Central memory CD8-positive, alpha-beta T cell (primary cell): ENCODE data around the gene HMGCL.
A peak's percentile ranks its signal among the peaks of the same experiment; 100 is the strongest.
"Not testable (repeated sequence)": the region's sequence is repeated elsewhere in the genome, so short reads cannot be mapped to it uniquely, and the experiment has no call there.

Experiments
- ATAC-seq: fragments of 150-1000 bp; cut with Tn5 transposase; replicated peaks from 2 replicates; pipeline ENCODE4 v1.10.0; 2022; ENCODE audit warnings: mild to moderate bottlenecking, moderate FRiP score, moderate number of reproducible peaks; ENCODE audit not compliant: poor library complexity, severe bottlenecking; ENCODE audit errors: extremely low read depth
- DNase-seq, 2 donors: peaks; one replicate each; pipeline ENCODE4 v3.0.0; 2021; ENCODE audit warnings: low spot score in 2 of 2
- H3K27ac Mint-ChIP-seq: one replicate; pipeline ENCODE4 v1.8.0; 2022; ENCODE audit warnings: low read depth, mild to moderate bottlenecking, moderate library complexity, mixed read lengths
- H3K27me3 Mint-ChIP-seq: one replicate; pipeline ENCODE4 v1.8.0; 2022; ENCODE audit warnings: mixed read lengths
- H3K36me3 Mint-ChIP-seq: one replicate; pipeline ENCODE4 v1.8.0; 2022; ENCODE audit warnings: mild to moderate bottlenecking, moderate library complexity, mixed read lengths; ENCODE audit not compliant: insufficient read depth
- H3K4me1 Mint-ChIP-seq: one replicate; pipeline ENCODE4 v1.8.0; 2022; ENCODE audit warnings: mixed read lengths
- H3K4me3 Mint-ChIP-seq: one replicate; pipeline ENCODE4 v1.8.0; 2022; ENCODE audit warnings: mild to moderate bottlenecking, moderate library complexity, mixed read lengths
- H3K9me3 Mint-ChIP-seq: one replicate; pipeline ENCODE4 v1.8.0; 2022; ENCODE audit warnings: mixed read lengths

The HMGCL gene

GRCh38 chr1:23825076-23825761 lies at the start of gene HMGCL:
TSS of gene HMGCL (minus strand) at chr1:23825429. CDS start at chr1:23825415, 14 bp downstream.
- Mint-ChIP-seq H3K27ac (peak within 1 kb of the TSS; percentile 92), H3K9me3 (no peaks in the 10 kb centered on the region), H3K27me3 (no peaks in the 10 kb centered on the region), H3K4me1 (peaks cover 21% of the 10 kb centered on the region), H3K36me3 (peaks cover 4% of the 10 kb centered on the region), H3K4me3 (peak within 1 kb of the TSS; percentile 90)
- DNase-seq (peak; percentile 66 to 73), ATAC-seq (peak; percentile 98)

- no peaks in the 10 kb centered on the region for H3K27me3 Mint-ChIP-seq
- H3K36me3 Mint-ChIP-seq: peaks cover 14% of the 10 kb centered on the region
- H3K4me3 Mint-ChIP-seq: no peak overlapping the region
- H3K9me3 Mint-ChIP-seq: no peaks in the 10 kb centered on the region
- DNase-seq (no peak), ATAC-seq (no peak)
- peaks cover 16% of the 10 kb centered on the region for H3K4me1 Mint-ChIP-seq
- no peak overlapping the region for H3K27ac Mint-ChIP-seq
These were observed 47.2 kb upstream of the HMGCL start for GRCh38 chr1:23872421-23872820.

GRCh38 chr1:23869051-23869450 lies 43.8 kb upstream of the HMGCL start:
- Mint-ChIP-seq H3K9me3 (no peaks in the 10 kb centered on the region), H3K27me3 (no peaks in the 10 kb centered on the region), H3K4me3 (peak overlapping the region; percentile 82), H3K36me3 (peaks cover 14% of the 10 kb centered on the region), H3K4me1 (peaks cover 26% of the 10 kb centered on the region), H3K27ac (no peak overlapping the region)
- ATAC-seq (no peak), DNase-seq (no peak)

GRCh38 chr1:23868557-23869016 lies 43.4 kb upstream of the HMGCL start:
- H3K4me3 Mint-ChIP-seq: peak overlapping the region; percentile 82
- H3K36me3 Mint-ChIP-seq: peaks cover 14% of the 10 kb centered on the region
- no peaks in the 10 kb centered on the region for H3K27me3 Mint-ChIP-seq
- peaks cover 26% of the 10 kb centered on the region for H3K4me1 Mint-ChIP-seq
- peak; percentile 12 for ATAC-seq
- H3K9me3 Mint-ChIP-seq: no peaks in the 10 kb centered on the region
- peak overlapping the region; percentile 49 for H3K27ac Mint-ChIP-seq
- DNase-seq: no peak

GRCh38 chr1:23867895-23868556 lies 42.8 kb upstream of the HMGCL start, which contains the start of gene FUCA1:
TSS of gene FUCA1 (minus strand) at chr1:23868290. CDS start at chr1:23868286, 4 bp downstream.
- Mint-ChIP-seq H3K9me3 (no peaks in the 10 kb centered on the region), H3K27ac (peak within 1 kb of the TSS; percentile 49), H3K27me3 (no peaks in the 10 kb centered on the region), H3K4me1 (peaks cover 26% of the 10 kb centered on the region), H3K36me3 (peaks cover 12% of the 10 kb centered on the region), H3K4me3 (peak within 1 kb of the TSS; percentile 82)
- peak; percentile 100 for ATAC-seq
- DNase-seq: peak; percentile 91 to 92

- DNase-seq: no peak
- Mint-ChIP-seq H3K36me3 (peaks cover 16% of the 10 kb centered on the region), H3K4me1 (peaks cover 26% of the 10 kb centered on the region), H3K27ac (peak overlapping the region; percentile 49), H3K9me3 (no peaks in the 10 kb centered on the region), H3K4me3 (peak overlapping the region; percentile 82), H3K27me3 (no peaks in the 10 kb centered on the region)
- peak; percentile 7 for ATAC-seq
These were observed 42.3 kb upstream of the HMGCL start for GRCh38 chr1:23867542-23867894.

GRCh38 chr1:23865543-23865930 lies 40.3 kb upstream of the HMGCL start:
- ATAC-seq (no peak), DNase-seq (no peak)
- no peaks in the 10 kb centered on the region for H3K9me3 Mint-ChIP-seq
- no peak overlapping the region for H3K4me3 Mint-ChIP-seq
- no peaks in the 10 kb centered on the region for H3K27me3 Mint-ChIP-seq
- no peak overlapping the region for H3K27ac Mint-ChIP-seq
- H3K36me3 Mint-ChIP-seq: peaks cover 24% of the 10 kb centered on the region
- H3K4me1 Mint-ChIP-seq: peaks cover 26% of the 10 kb centered on the region

- Mint-ChIP-seq H3K27ac (no peak overlapping the region), H3K9me3 (no peaks in the 10 kb centered on the region), H3K4me3 (no peak overlapping the region), H3K27me3 (no peaks in the 10 kb centered on the region), H3K36me3 (peaks cover 29% of the 10 kb centered on the region), H3K4me1 (peaks cover 26% of the 10 kb centered on the region)
- DNase-seq: no peak
- no peak for ATAC-seq
These were observed 39.7 kb upstream of the HMGCL start for GRCh38 chr1:23864801-23865542.

- Mint-ChIP-seq H3K4me3 (no peak overlapping the region), H3K27ac (no peak overlapping the region), H3K4me1 (peaks cover 12% of the 10 kb centered on the region), H3K9me3 (no peaks in the 10 kb centered on the region), H3K27me3 (no peaks in the 10 kb centered on the region), H3K36me3 (peaks cover 28% of the 10 kb centered on the region)
- ATAC-seq: no peak
- no peak for DNase-seq
These were observed 37.4 kb upstream of the HMGCL start for GRCh38 chr1:23862640-23863039.

- Mint-ChIP-seq H3K4me3 (no peak overlapping the region), H3K36me3 (peaks cover 23% of the 10 kb centered on the region)
- no peak for DNase-seq
These were observed 29.3 kb upstream of the HMGCL start for GRCh38 chr1:23854568-23854967.

GRCh38 chr1:23853124-23853523 lies 27.9 kb upstream of the HMGCL start:
- not testable (repeated sequence) for DNase-seq, H3K9me3 Mint-ChIP-seq, H3K27ac Mint-ChIP-seq, H3K4me1 Mint-ChIP-seq, H3K4me3 Mint-ChIP-seq, H3K27me3 Mint-ChIP-seq, ATAC-seq
- H3K36me3 Mint-ChIP-seq: peaks cover 27% of the 10 kb centered on the region

More at GRCh38 chr1:23854568-23854967, 29.3 kb upstream of the HMGCL start:
- no peaks in the 10 kb centered on the region for H3K9me3 Mint-ChIP-seq
- no peaks in the 10 kb centered on the region for H3K27me3 Mint-ChIP-seq
- no peaks in the 10 kb centered on the region for H3K4me1 Mint-ChIP-seq
- no peak for ATAC-seq
- H3K27ac Mint-ChIP-seq: no peak overlapping the region

GRCh38 chr1:23851406-23851805 lies 26.2 kb upstream of the HMGCL start:
- H3K27ac Mint-ChIP-seq, H3K27me3 Mint-ChIP-seq, ATAC-seq, H3K9me3 Mint-ChIP-seq, DNase-seq, H3K4me3 Mint-ChIP-seq, H3K4me1 Mint-ChIP-seq: not testable (repeated sequence)
- peaks cover 23% of the 10 kb centered on the region for H3K36me3 Mint-ChIP-seq
